ENCODE measurements around the gene SLC7A5.
"Not testable (repeated sequence)": the region's sequence is repeated elsewhere in the genome, so short reads cannot be mapped to it uniquely, and the experiment has no call there.

SLC7A5 gene

GRCh38 chr16:87868254-87869029, 865 bp downstream of the SLC7A5 start:
- peak; percentile 49 for DNase-seq (ENCODE audit: low spot score)

GRCh38 chr16:87865902-87866555, 3.3 kb downstream of the SLC7A5 start:
- DNase-seq (ENCODE audit: low spot score), result not testable (repeated sequence)

- DNase-seq (ENCODE audit: low spot score), result no peak
- no peak for TF ChIP-seq CTCF (IDR thresholded peaks at IDR 0.05; ENCODE audit: extremely low read depth, missing control alignments)
Measured at GRCh38 chr16:87864331-87864989, 4.8 kb downstream of the SLC7A5 start.

- not testable (repeated sequence) for DNase-seq (ENCODE audit: low spot score)
Measured at GRCh38 chr16:87863327-87863635, 6.0 kb downstream of the SLC7A5 start.

GRCh38 chr16:87862597-87863326, 6.5 kb downstream of the SLC7A5 start:
- DNase-seq (ENCODE audit: low spot score), result not testable (repeated sequence)

- DNase-seq (ENCODE audit: low spot score), result not testable (repeated sequence)
Measured at GRCh38 chr16:87861300-87862099, 7.8 kb downstream of the SLC7A5 start.

GRCh38 chr16:87860553-87861299, 8.6 kb downstream of the SLC7A5 start:
- DNase-seq (ENCODE audit: low spot score), result no peak
- TF ChIP-seq CTCF (IDR thresholded peaks at IDR 0.05; ENCODE audit: extremely low read depth, missing control alignments), result no peak

- DNase-seq (ENCODE audit: low spot score), result not testable (repeated sequence)
Measured at GRCh38 chr16:87858151-87858993, 10.9 kb downstream of the SLC7A5 start.

- no peak for DNase-seq (ENCODE audit: low spot score)
- TF ChIP-seq CTCF (IDR thresholded peaks at IDR 0.05; ENCODE audit: extremely low read depth, missing control alignments), result no peak
Measured at GRCh38 chr16:87856791-87857228, 12.5 kb downstream of the SLC7A5 start.
